Stimulated activated CD4-positive, alpha-beta T cell treated with anti-CD3 and anti-CD28 coated beads, TNF-alpha, amount 100 ng/mL, for 24 hours (primary cell): ENCODE results near the gene ARID5B.

Experiments used
- DNase-seq, 3 experiments: peaks; one replicate each; pipeline ENCODE4 v3.0.0-alpha.2; 2020; ENCODE audit warnings: low read depth in 3 of 3

Gene ARID5B

GRCh38 chr10:61937631-61938351, 36.3 kb downstream of the ARID5B start:
- no peak for DNase-seq

- no peak for DNase-seq
Observed at GRCh38 chr10:61939902-61940301, 38.4 kb downstream of the ARID5B start.

GRCh38 chr10:61941202-61941681, 39.7 kb downstream of the ARID5B start:
- DNase-seq = no peak

GRCh38 chr10:61942604-61943461, 41.3 kb downstream of the ARID5B start:
- no peak for DNase-seq

GRCh38 chr10:61943674-61944378, 42.3 kb downstream of the ARID5B start:
- peak in 1 of 3 experiments; percentile 22 for DNase-seq

GRCh38 chr10:61944410-61945147, 43.1 kb downstream of the ARID5B start:
- no peak for DNase-seq

GRCh38 chr10:61949687-61950086, 48.2 kb downstream of the ARID5B start:
- no peak for DNase-seq

GRCh38 chr10:61950449-61951143, 49.1 kb downstream of the ARID5B start:
- no peak for DNase-seq

- no peak for DNase-seq
Observed at GRCh38 chr10:61951144-61951483, 49.6 kb downstream of the ARID5B start.

GRCh38 chr10:61952028-61952674, 50.7 kb downstream of the ARID5B start:
- no peak for DNase-seq

- no peak for DNase-seq
Observed at GRCh38 chr10:61953183-61953582, 51.7 kb downstream of the ARID5B start.

- DNase-seq = no peak
Observed at GRCh38 chr10:61957806-61958205, 56.3 kb downstream of the ARID5B start.

GRCh38 chr10:61958311-61958710, 56.8 kb downstream of the ARID5B start:
- DNase-seq = no peak

- no peak for DNase-seq
Observed at GRCh38 chr10:61958805-61959204, 57.3 kb downstream of the ARID5B start.

GRCh38 chr10:61959814-61960213, 58.3 kb downstream of the ARID5B start:
- DNase-seq = no peak

GRCh38 chr10:61960396-61961120, 59.1 kb downstream of the ARID5B start:
- no peak for DNase-seq

- DNase-seq = no peak
Observed at GRCh38 chr10:61961278-61961677, 59.8 kb downstream of the ARID5B start.

GRCh38 chr10:61962971-61963370, 61.5 kb downstream of the ARID5B start:
- no peak for DNase-seq

- DNase-seq = no peak
Observed at GRCh38 chr10:61963669-61964058, 62.2 kb downstream of the ARID5B start.
